ENCODE results near the gene FNTB. TPM values are rescaled to one million over a fixed set of nuclear protein-coding genes. Genes with fewer than 3 reads are reported as not detected.

The FNTB gene
- total and polyA plus RNA-seq, 2 of the 13 experiments (the other 11 are each of a cell fraction or from before 2014, with no cell fraction given): 23.6 to 28.5 TPM

DNA sequence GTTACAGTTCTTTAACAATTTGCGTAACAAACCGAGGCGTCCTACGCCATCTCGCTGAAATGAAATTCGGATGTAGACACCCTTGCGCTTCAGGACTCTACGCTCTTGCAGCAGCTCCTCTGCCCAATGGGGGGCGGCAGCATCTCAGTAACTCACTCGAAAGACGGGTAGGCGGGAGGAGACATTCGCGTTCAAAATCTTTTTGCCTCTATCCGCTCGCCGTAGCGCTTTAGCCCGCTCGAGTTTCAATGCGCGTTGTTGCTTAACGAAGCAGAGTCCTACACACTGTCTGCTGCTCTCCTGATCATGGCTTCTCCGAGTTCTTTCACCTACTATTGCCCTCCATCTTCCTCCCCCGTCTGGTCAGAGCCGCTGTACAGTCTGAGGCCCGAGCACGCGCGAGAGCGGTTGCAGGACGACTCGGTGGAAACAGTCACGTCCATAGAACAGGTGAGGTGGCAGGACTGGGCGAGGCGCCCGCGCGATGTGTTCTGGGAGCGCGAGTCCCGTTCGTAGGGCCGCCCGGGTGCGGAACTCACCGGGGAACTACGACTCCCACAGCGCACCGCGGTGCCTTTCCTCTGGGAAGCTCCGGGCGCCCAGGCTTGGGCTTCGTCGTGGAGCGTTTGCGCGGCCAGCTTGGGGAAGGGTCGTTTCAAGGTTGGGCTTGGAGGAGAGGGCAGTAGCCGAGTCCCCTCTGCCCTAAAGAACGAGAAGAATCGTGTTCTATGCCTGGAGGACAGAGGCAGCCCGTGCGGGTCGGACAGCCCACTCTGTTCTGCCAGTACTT, at the start of gene FNTB (continued):
- TF ChIP-seq FIP1L1 (IDR thresholded peaks at IDR 0.05; ENCODE audit: borderline replicate concordance, insufficient read depth, low read depth, low read length) (0 out of 2 replicates have a peak, but pooled peaks have one; percentile 23), FOXJ3 (CRISPR knock-in tag; IDR thresholded peaks at IDR 0.05; ENCODE audit: borderline replicate concordance) (peak; percentile 35; the same call in 1 of the 2 replicates), NCOA5 (CRISPR knock-in tag; IDR thresholded peaks at IDR 0.05) (no peak), ZNF672 (CRISPR knock-in tag; IDR thresholded peaks at IDR 0.05) (no peak), ZNF570 (CRISPR knock-in tag; IDR thresholded peaks at IDR 0.05; ENCODE audit: borderline replicate concordance) (0 out of 2 replicates have a peak, but pooled peaks have one; percentile 29), HBP1 (CRISPR knock-in tag; IDR thresholded peaks at IDR 0.05; ENCODE audit: low read depth) (peak; percentile 53; the same call in 1 of the 2 replicates), RXRB (CRISPR knock-in tag; IDR thresholded peaks at IDR 0.05; ENCODE audit: borderline replicate concordance) (0 out of 2 replicates have a peak, but pooled peaks have one; percentile 16), ELK4 (CRISPR knock-in tag; IDR thresholded peaks at IDR 0.05; ENCODE audit: borderline replicate concordance) (no peak), ZNF33B (CRISPR knock-in tag; IDR thresholded peaks at IDR 0.05) (no peak; the same call in 1 of the 2 replicates), POLR2AphosphoS2 (IDR thresholded peaks at IDR 0.05; ENCODE audit: low read depth, low read length) (no peak), CHCHD3 (CRISPR knock-in tag; IDR thresholded peaks at IDR 0.05) (no peak), HOXA9 (CRISPR knock-in tag; IDR thresholded peaks at IDR 0.05; ENCODE audit: borderline replicate concordance) (peak; percentile 63; the same call in 1 of the 2 replicates), SMARCE1 (IDR thresholded peaks at IDR 0.05; ENCODE audit: borderline replicate concordance) (no peak), ZNF607 (CRISPR knock-in tag; IDR thresholded peaks at IDR 0.05; ENCODE audit: borderline replicate concordance) (peak; percentile 83), REPIN1 (CRISPR knock-in tag; IDR thresholded peaks at IDR 0.05; ENCODE audit: borderline replicate concordance, low read depth) (peak; percentile 93; the same call in 1 of the 2 replicates), YEATS2 (CRISPR knock-in tag; IDR thresholded peaks at IDR 0.05; ENCODE audit: borderline replicate concordance) (peak; percentile 84; the same call in 1 of the 2 replicates), MYC (CRISPR knock-in tag; IDR thresholded peaks at IDR 0.05; ENCODE audit: borderline replicate concordance) (peak; percentile 92), ZNF263 (CRISPR knock-in tag; IDR thresholded peaks at IDR 0.05) (0 out of 2 replicates have a peak, but pooled peaks have one; percentile 22), ZNF225 (CRISPR knock-in tag; IDR thresholded peaks at IDR 0.05) (peak; percentile 81), ZNF34 (CRISPR knock-in tag; IDR thresholded peaks at IDR 0.05; ENCODE audit: borderline replicate concordance) (peak; percentile 89; the same call in 1 of the 2 replicates)
- TF ChIP-seq, protein P1, sequence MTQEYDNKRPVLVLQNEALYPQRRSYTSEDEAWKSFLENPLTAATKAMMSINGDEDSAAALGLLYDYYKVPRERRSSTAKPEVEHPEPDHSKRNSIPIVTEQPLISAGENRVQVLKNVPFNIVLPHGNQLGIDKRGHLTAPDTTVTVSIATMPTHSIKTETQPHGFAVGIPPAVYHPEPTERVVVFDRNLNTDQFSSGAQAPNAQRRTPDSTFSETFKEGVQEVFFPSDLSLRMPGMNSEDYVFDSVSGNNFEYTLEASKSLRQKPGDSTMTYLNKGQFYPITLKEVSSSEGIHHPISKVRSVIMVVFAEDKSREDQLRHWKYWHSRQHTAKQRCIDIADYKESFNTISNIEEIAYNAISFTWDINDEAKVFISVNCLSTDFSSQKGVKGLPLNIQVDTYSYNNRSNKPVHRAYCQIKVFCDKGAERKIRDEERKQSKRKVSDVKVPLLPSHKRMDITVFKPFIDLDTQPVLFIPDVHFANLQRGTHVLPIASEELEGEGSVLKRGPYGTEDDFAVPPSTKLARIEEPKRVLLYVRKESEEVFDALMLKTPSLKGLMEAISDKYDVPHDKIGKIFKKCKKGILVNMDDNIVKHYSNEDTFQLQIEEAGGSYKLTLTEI (CRISPR knock-in tag; conservative IDR thresholded peaks at IDR 0.05): no peak
- TF ChIP-seq, protein P2, sequence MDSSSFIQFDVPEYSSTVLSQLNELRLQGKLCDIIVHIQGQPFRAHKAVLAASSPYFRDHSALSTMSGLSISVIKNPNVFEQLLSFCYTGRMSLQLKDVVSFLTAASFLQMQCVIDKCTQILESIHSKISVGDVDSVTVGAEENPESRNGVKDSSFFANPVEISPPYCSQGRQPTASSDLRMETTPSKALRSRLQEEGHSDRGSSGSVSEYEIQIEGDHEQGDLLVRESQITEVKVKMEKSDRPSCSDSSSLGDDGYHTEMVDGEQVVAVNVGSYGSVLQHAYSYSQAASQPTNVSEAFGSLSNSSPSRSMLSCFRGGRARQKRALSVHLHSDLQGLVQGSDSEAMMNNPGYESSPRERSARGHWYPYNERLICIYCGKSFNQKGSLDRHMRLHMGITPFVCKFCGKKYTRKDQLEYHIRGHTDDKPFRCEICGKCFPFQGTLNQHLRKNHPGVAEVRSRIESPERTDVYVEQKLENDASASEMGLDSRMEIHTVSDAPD (CRISPR knock-in tag; IDR thresholded peaks at IDR 0.05): peak; percentile 81
- TF ChIP-seq, protein P3, sequence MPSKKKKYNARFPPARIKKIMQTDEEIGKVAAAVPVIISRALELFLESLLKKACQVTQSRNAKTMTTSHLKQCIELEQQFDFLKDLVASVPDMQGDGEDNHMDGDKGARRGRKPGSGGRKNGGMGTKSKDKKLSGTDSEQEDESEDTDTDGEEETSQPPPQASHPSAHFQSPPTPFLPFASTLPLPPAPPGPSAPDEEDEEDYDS (CRISPR knock-in tag; IDR thresholded peaks at IDR 0.05): peak; percentile 52; the same call in 1 of the 2 replicates
